Mesenchymal stem cell (in vitro differentiated cells and primary cell): ENCODE measurements around the gene OXT.
A peak's percentile ranks its signal among the peaks of the same experiment; 100 is the strongest.

Source experiments
- DNase-seq: peaks from one replicate; pipeline ENCODE4 v3.0.0-alpha.2; 2013
- H2AFZ ChIP-seq: one replicate; pipeline ENCODE4 v1.6.1; 2013; ENCODE audit warnings: low read depth, mild to moderate bottlenecking, control low read depth, inconsistent platforms, low read length, moderate library complexity
- H2AK5ac ChIP-seq: 2 replicates; pipeline ENCODE4 v1.6.1; 2013; ENCODE audit warnings: low read length, moderate library complexity, mild to moderate bottlenecking, inconsistent platforms; ENCODE audit not compliant: severe bottlenecking
- H2BK120ac ChIP-seq: one replicate; pipeline ENCODE4 v1.6.1; 2013; ENCODE audit warnings: low read depth, mild to moderate bottlenecking, inconsistent platforms, low read length, moderate library complexity
- H2BK12ac ChIP-seq, 2 experiments: one replicate each; pipeline ENCODE4 v1.6.1; 2013; ENCODE audit warnings: inconsistent platforms in 2 of 2, low read length in 2 of 2, mild to moderate bottlenecking in 2 of 2, moderate library complexity in 2 of 2, control low read depth in 1 of 2
- H2BK15ac ChIP-seq: one replicate; pipeline ENCODE4 v1.6.1; 2013; ENCODE audit warnings: mild to moderate bottlenecking, low read depth, inconsistent platforms; ENCODE audit not compliant: poor library complexity, severe bottlenecking
- H2BK5ac ChIP-seq: 2 replicates; pipeline ENCODE4 v1.6.1; 2013; ENCODE audit warnings: low read depth, mild to moderate bottlenecking, low read length, control low read depth, inconsistent platforms; ENCODE audit not compliant: poor library complexity, severe bottlenecking
- H3K14ac ChIP-seq, 2 experiments: one replicate each; pipeline ENCODE4 v1.6.1; 2013; ENCODE audit warnings: inconsistent platforms in 2 of 2, low read length in 2 of 2, control low read depth in 1 of 2, mild to moderate bottlenecking in 1 of 2, moderate library complexity in 1 of 2
- H3K18ac ChIP-seq, 2 experiments: one replicate each; pipeline ENCODE4 v1.6.1; 2013; ENCODE audit warnings: inconsistent platforms in 2 of 2, low read length in 2 of 2, control low read depth in 1 of 2, low read depth in 1 of 2, mild to moderate bottlenecking in 1 of 2
- H3K23ac ChIP-seq, 2 experiments: one replicate each; pipeline ENCODE4 v1.6.1; 2013; ENCODE audit warnings: inconsistent platforms in 2 of 2, low read length in 2 of 2, mild to moderate bottlenecking in 2 of 2, moderate library complexity in 2 of 2, control low read depth in 1 of 2
- H3K27ac ChIP-seq: 2 replicates; pipeline ENCODE4 v1.5.1; 2013; ENCODE audit warnings: mild to moderate bottlenecking, moderate library complexity, low read length, control low read depth, inconsistent platforms; ENCODE audit not compliant: poor library complexity, severe bottlenecking
- H3K27me3 ChIP-seq, 2 experiments: 2 replicates each; pipeline versions ENCODE4 v1.6.1 to v1.7.0; 2013; ENCODE audit warnings: low read length in 2 of 2, mild to moderate bottlenecking in 2 of 2, moderate library complexity in 2 of 2, control low read depth in 1 of 2, inconsistent platforms in 1 of 2; ENCODE audit not compliant: control insufficient read depth in 1 of 2, insufficient read depth in 1 of 2
- H3K36me3 ChIP-seq, 2 experiments: 2 replicates each; pipeline versions ENCODE4 v1.6.1 to v1.7.0; 2013; ENCODE audit warnings: low read length in 2 of 2, control low read depth in 1 of 2, inconsistent platforms in 1 of 2, low read depth in 1 of 2, mild to moderate bottlenecking in 1 of 2; ENCODE audit not compliant: insufficient read depth in 2 of 2, control insufficient read depth in 1 of 2
- H3K4ac ChIP-seq, 2 experiments: one replicate each; pipeline ENCODE4 v1.6.1; 2013; ENCODE audit warnings: inconsistent platforms in 2 of 2, low read length in 2 of 2, mild to moderate bottlenecking in 2 of 2, moderate library complexity in 2 of 2, control low read depth in 1 of 2, low read depth in 1 of 2
- H3K4me1 ChIP-seq: 2 replicates; pipeline ENCODE4 v1.6.1; 2013; ENCODE audit warnings: low read depth, low read length, control low read depth; ENCODE audit not compliant: control insufficient read depth, insufficient read depth
- H3K4me2 ChIP-seq: 2 replicates; pipeline ENCODE4 v1.6.1; 2013; ENCODE audit warnings: low read length, mild to moderate bottlenecking, inconsistent platforms; ENCODE audit not compliant: poor library complexity, severe bottlenecking
- H3K4me3 ChIP-seq, 2 experiments: 2 replicates each; pipeline versions ENCODE4 v1.5.1 to v1.7.0; 2013; ENCODE audit warnings: low read length in 2 of 2, mild to moderate bottlenecking in 2 of 2, control low read depth in 1 of 2, low read depth in 1 of 2; ENCODE audit not compliant: insufficient read depth in 1 of 2
- H3K79me1 ChIP-seq: replicated peaks from 2 replicates; pipeline ENCODE4 v1.6.1; 2013; ENCODE audit warnings: mild to moderate bottlenecking, control low read depth, low read length, inconsistent platforms; ENCODE audit not compliant: poor library complexity, severe bottlenecking
- H3K9ac ChIP-seq: 2 replicates; pipeline ENCODE4 v1.7.0; 2013; ENCODE audit warnings: mild to moderate bottlenecking, low read length, moderate library complexity
- H3K9me3 ChIP-seq: 2 replicates; pipeline ENCODE4 v1.7.0; 2013; ENCODE audit warnings: mild to moderate bottlenecking, low read length; ENCODE audit not compliant: control insufficient read depth
- H4K8ac ChIP-seq: one replicate; pipeline ENCODE4 v1.6.1; 2013; ENCODE audit warnings: inconsistent platforms, mild to moderate bottlenecking, low read length, moderate library complexity
- H4K91ac ChIP-seq: one replicate; pipeline ENCODE4 v1.6.1; 2013; ENCODE audit warnings: mild to moderate bottlenecking, low read length, inconsistent platforms
- WGBS: methylation state at CpG from one replicate; pipeline ENCODE4 v1.1.7; 2013; ENCODE audit warnings: mixed read lengths; 5-methylcytosine and 5-hydroxymethylcytosine counted together

OXT gene

DNA sequence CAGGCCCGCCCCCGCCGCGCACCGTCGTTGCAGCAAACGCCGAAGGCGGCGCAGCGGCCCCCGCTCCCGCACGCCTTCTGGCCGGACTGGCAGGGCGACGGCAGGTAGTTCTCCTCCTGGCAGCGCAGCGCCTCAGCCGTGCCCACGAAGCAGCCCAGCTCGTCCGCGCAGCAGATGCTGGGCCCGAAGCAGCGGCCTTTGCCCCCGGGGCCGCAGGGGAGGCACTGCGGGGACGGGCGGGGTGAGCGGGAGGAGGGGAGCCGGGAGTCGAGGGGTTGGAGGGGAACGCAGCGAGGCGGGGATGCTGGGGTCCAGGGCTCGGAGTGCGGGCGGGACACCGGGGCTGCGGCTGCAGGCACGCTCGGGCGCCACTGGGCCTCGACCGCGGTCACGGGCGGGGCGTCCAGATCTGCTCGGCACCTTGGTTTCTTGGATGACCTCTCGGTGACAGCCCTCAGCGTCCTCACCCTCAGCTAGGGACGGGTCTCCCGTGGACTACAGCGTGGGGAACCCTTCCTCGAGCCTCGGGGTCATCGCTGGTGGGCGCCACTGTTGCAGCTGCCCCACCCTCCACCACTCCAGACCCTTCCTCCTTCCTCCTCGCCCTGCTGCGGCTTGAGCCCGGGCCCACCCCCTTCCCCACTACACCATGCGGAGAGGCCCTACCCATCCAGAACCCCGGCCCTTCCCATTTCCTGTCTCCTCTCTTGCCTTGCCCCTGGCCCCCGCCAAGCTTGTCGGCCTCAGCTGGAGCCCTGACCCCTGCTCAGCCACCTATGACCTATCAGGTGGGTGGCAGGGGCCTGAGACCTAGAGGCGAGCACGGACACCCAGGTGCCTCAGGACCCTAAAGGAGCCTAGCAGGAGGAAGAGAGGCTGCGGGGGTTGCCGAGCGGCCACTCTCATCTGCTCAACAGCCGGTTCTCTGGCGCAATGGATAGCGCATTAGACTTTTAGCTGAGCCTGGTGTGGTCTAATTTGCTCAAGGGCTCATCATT, 11.8 kb downstream of the OXT start:
- WGBS: 15% methylated on average over 69 of the region's 76 CpGs
- Histone ChIP-seq H3K27ac (no peak overlapping the region), H3K23ac (peak overlapping the region in 1 of 2 experiments; percentile 93), H3K36me3 (peaks cover 0 to 7% of the 10 kb centered on the region in 2 experiments), H4K8ac (no peak overlapping the region), H3K4me3 (no peak overlapping the region), H3K4me1 (peaks cover 18% of the 10 kb centered on the region), H3K4ac (no peak overlapping the region), H4K91ac (no peak overlapping the region), H2BK15ac (no peak overlapping the region), H3K18ac (no peak overlapping the region), H3K14ac (no peak overlapping the region), H2AK5ac (no peak overlapping the region), H3K9me3 (no peaks in the 10 kb centered on the region), H3K4me2 (peak overlapping the region; percentile 65), H2AFZ (no peak overlapping the region), H3K27me3 (peaks cover 26 to 54% of the 10 kb centered on the region in 2 experiments), H3K9ac (no peak overlapping the region), H2BK12ac (no peak overlapping the region), H3K79me1 (no peaks in the 10 kb centered on the region), H2BK5ac (no peak overlapping the region), H2BK120ac (no peak overlapping the region)
- DNase-seq: no peak

DNA sequence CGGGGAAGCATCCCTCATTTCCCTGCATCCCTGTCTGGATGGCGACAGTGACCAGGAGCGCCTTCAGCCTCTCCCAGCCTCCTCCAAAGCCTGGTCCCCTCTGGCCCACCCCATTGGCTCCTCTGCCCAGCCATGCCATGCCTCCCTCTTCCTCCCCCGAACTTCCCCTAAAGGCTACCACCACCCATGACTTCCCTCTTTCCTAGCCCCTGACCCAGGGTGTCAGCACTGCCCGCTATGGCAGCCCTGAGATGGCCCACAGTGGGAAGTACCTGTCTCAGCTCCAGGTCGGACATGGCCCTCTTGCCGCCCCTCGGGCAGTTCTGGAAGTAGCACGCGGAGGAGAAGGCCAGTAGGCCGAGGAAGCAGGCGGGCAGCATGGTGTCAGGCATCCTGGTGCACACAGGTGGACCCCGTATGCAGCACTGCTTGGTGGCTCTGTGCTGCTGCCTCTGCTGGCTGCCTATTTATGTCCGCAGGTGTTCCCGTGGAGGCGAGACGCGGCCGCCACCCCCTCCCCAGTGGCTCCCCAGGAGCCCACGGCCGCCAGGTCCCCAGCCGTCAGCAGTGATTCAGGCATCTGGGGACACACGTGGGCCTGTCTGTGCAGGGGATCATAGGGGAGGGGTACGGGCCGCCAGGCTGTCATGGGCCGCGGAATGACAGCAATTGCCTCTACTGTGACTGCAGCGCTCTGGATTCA, 13.0 kb downstream of the OXT start, which contains the start of gene AVP:
Gene AVP, minus strand, starts transcription at position 442 of the 703 bp plus-strand sequence. Its CDS starts 50 bp downstream, at position 392.
- Histone ChIP-seq H2BK120ac (no peak within 1 kb of the TSS), H3K4me1 (peaks cover 18% of the 10 kb centered on the region), H3K9me3 (no peaks in the 10 kb centered on the region), H2BK5ac (no peak within 1 kb of the TSS), H2BK15ac (no peak within 1 kb of the TSS), H3K18ac (no peak within 1 kb of the TSS), H3K9ac (no peak within 1 kb of the TSS), H4K91ac (peak within 1 kb of the TSS; percentile 35), H3K4ac (no peak within 1 kb of the TSS), H3K14ac (no peak within 1 kb of the TSS), H3K23ac (no peak within 1 kb of the TSS), H2AFZ (no peak within 1 kb of the TSS), H4K8ac (no peak within 1 kb of the TSS), H3K27me3 (peaks cover 26 to 53% of the 10 kb centered on the region in 2 experiments), H3K79me1 (no peaks in the 10 kb centered on the region), H3K36me3 (peaks cover 0 to 7% of the 10 kb centered on the region in 2 experiments), H2BK12ac (no peak within 1 kb of the TSS), H3K27ac (no peak within 1 kb of the TSS), H2AK5ac (no peak within 1 kb of the TSS), H3K4me3 (no peak within 1 kb of the TSS), H3K4me2 (no peak within 1 kb of the TSS)
- DNase-seq: no peak
- WGBS: 90% methylated on average over 28 of the region's 28 CpGs

DNA sequence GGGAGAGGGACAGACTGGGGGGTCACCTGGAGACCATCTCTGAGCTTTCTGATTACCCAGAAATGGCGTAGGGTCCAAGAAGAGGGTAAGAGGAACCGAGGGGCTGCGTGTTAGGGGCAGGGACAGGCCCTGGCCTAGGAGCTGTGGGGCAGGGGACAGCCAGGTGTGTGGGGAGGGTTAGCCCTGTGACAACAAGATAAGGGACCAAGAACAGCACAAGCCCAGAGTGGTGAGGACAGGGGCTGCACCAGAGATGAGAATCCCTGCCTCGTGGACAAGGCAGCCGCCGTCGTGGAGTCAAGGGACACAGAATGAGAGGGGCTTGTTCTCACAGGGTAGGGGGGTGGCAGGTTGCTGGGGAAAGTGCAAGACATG, 13.6 kb downstream of the OXT start:
- H2BK15ac ChIP-seq: no peak overlapping the region
- H3K14ac ChIP-seq: no peak overlapping the region
- no peak overlapping the region for H3K4me3 ChIP-seq
- H2AFZ ChIP-seq: no peak overlapping the region
- WGBS: 95% methylated on average over 7 of the region's 7 CpGs
- H2AK5ac ChIP-seq: no peak overlapping the region
- no peak overlapping the region for H2BK120ac ChIP-seq
- H3K9ac ChIP-seq: no peak overlapping the region
- peaks cover 18% of the 10 kb centered on the region for H3K4me1 ChIP-seq
- H3K27me3 ChIP-seq: peaks cover 31 to 57% of the 10 kb centered on the region in 2 experiments
- H3K79me1 ChIP-seq: no peaks in the 10 kb centered on the region
- no peaks in the 10 kb centered on the region for H3K9me3 ChIP-seq
- no peak overlapping the region for H3K23ac ChIP-seq
- H3K27ac ChIP-seq: no peak overlapping the region
- peak overlapping the region; percentile 35 for H4K91ac ChIP-seq
- H3K4me2 ChIP-seq: no peak overlapping the region
- no peak overlapping the region for H3K18ac ChIP-seq
- peaks cover 0 to 7% of the 10 kb centered on the region in 2 experiments for H3K36me3 ChIP-seq
- no peak for DNase-seq
- no peak overlapping the region for H2BK12ac ChIP-seq
- H3K4ac ChIP-seq: no peak overlapping the region
- H4K8ac ChIP-seq: no peak overlapping the region
- H2BK5ac ChIP-seq: no peak overlapping the region

DNA sequence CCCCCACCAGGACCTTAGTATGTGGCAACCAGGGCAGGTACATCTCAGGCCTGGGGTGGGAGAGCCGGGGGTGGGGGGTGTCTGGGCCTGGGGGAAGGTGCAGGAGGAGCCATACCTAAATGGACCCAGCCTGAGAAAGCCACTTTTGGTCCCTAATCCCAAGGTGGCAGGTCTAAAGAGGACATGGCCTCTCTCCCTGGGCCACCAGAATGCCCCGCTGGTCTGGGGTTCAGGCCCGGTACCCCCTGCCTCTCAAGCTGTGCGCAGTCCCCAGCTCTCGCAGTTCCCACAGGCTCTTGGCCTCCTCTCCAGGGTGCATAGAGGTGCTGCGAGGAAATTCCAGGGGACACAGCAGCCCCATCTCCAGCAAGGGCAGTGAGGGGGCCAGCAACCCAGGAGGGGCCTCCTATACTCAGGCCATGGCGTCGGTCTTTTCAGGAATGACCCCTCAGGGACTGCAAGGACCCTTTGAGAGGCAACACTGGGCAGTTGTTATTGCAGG, 14.2 kb downstream of the OXT start:
- H3K27me3 ChIP-seq: peaks cover 37 to 58% of the 10 kb centered on the region in 2 experiments
- 96% methylated on average over 8 of the region's 8 CpGs for WGBS
- H3K27ac ChIP-seq: no peak overlapping the region
- no peak overlapping the region for H3K4me2 ChIP-seq
- H3K4ac ChIP-seq: no peak overlapping the region
- H3K4me3 ChIP-seq: no peak overlapping the region
- H3K9me3 ChIP-seq: no peaks in the 10 kb centered on the region
- no peak overlapping the region for H2BK15ac ChIP-seq
- H2BK12ac ChIP-seq: no peak overlapping the region
- H3K79me1 ChIP-seq: no peaks in the 10 kb centered on the region
- no peak overlapping the region for H2AK5ac ChIP-seq
- H2AFZ ChIP-seq: no peak overlapping the region
- H4K91ac ChIP-seq: no peak overlapping the region
- no peak overlapping the region for H3K23ac ChIP-seq
- H3K14ac ChIP-seq: no peak overlapping the region
- H3K36me3 ChIP-seq: peaks cover 0 to 7% of the 10 kb centered on the region in 2 experiments
- no peak overlapping the region for H3K18ac ChIP-seq
- no peak overlapping the region for H2BK5ac ChIP-seq
- peaks cover 18% of the 10 kb centered on the region for H3K4me1 ChIP-seq
- H2BK120ac ChIP-seq: no peak overlapping the region
- DNase-seq: no peak
- H3K9ac ChIP-seq: no peak overlapping the region
- no peak overlapping the region for H4K8ac ChIP-seq
